ENCODE measurements around the gene E2F8.

E2F8 gene

GRCh38 chr11:19218216-19218615 lies 22.5 kb downstream of the E2F8 start:
- DNase-seq: no peak

- no peak for DNase-seq
Observed at GRCh38 chr11:19216709-19217374, 23.9 kb downstream of the E2F8 start.

- no peak for DNase-seq
Observed at GRCh38 chr11:19216021-19216420, 24.7 kb downstream of the E2F8 start.

GRCh38 chr11:19209617-19210370 lies 31.0 kb downstream of the E2F8 start:
- no peak for DNase-seq

GRCh38 chr11:19208959-19209546 lies 31.7 kb downstream of the E2F8 start:
- no peak for DNase-seq

- no peak for DNase-seq
Observed at GRCh38 chr11:19208181-19208580, 32.6 kb downstream of the E2F8 start.

- no peak for DNase-seq
Observed at GRCh38 chr11:19204836-19205235, 35.9 kb downstream of the E2F8 start.

- no peak for DNase-seq
Observed at GRCh38 chr11:19201737-19202605, 38.8 kb downstream of the E2F8 start, which contains the start of gene CSRP3. Gene CSRP3, minus strand, starts transcription at chr11:19201983. Its CDS starts 9,535 bp downstream, at chr11:19192448.

- DNase-seq: no peak
Observed at GRCh38 chr11:19200410-19201201, 40.1 kb downstream of the E2F8 start.

GRCh38 chr11:19199771-19200170 lies 41.0 kb downstream of the E2F8 start:
- no peak for DNase-seq

- DNase-seq: no peak
Observed at GRCh38 chr11:19199048-19199447, 41.7 kb downstream of the E2F8 start.

GRCh38 chr11:19196432-19196831 lies 44.3 kb downstream of the E2F8 start:
- DNase-seq: no peak

GRCh38 chr11:19194620-19195308 lies 46.0 kb downstream of the E2F8 start:
- DNase-seq: no peak

GRCh38 chr11:19193916-19194315 lies 46.8 kb downstream of the E2F8 start:
- no peak for DNase-seq

GRCh38 chr11:19191530-19192169 lies 49.1 kb downstream of the E2F8 start:
- DNase-seq: no peak

- no peak for DNase-seq
Observed at GRCh38 chr11:19187833-19188258, 52.9 kb downstream of the E2F8 start.

GRCh38 chr11:19187114-19187832 lies 53.5 kb downstream of the E2F8 start:
- no peak for DNase-seq

GRCh38 chr11:19185516-19186052 lies 55.2 kb downstream of the E2F8 start:
- DNase-seq: no peak

GRCh38 chr11:19185036-19185435 lies 55.7 kb downstream of the E2F8 start:
- no peak for DNase-seq

GRCh38 chr11:19183646-19184045 lies 57.1 kb downstream of the E2F8 start:
- no peak for DNase-seq

Measured in central memory CD4-positive, alpha-beta T cell (primary cell).